ENCODE measurements around the gene NFAM1.

The NFAM1 gene

DNA sequence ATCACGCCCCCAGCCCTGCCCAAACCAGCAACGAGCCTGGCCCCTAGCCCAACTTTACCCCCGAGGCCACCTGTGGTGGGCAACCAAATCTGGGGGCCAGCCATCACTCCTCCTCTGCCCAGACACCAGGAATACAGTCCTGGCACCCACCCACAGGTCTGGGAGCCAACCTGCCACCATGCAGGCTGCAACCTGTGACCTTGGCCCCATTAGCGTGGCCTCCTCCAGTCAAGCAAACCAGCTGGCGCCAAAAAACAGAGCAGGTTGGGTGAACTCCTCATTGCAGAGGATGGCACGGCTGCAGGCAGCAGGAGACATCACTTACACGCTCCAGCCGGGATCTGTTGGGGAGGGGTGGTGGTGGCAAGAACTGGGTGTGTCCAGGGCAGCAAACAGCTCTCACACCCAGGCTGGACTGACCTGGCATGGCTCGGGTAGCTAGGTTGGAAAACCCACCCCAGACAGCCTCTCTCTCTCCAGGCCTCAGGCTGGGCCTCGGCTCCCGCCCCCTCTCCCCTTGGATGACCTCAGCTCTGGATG lies 96.3 kb downstream of the NFAM1 start:
- no peak for DNase-seq (ENCODE audit: low spot score)

DNA sequence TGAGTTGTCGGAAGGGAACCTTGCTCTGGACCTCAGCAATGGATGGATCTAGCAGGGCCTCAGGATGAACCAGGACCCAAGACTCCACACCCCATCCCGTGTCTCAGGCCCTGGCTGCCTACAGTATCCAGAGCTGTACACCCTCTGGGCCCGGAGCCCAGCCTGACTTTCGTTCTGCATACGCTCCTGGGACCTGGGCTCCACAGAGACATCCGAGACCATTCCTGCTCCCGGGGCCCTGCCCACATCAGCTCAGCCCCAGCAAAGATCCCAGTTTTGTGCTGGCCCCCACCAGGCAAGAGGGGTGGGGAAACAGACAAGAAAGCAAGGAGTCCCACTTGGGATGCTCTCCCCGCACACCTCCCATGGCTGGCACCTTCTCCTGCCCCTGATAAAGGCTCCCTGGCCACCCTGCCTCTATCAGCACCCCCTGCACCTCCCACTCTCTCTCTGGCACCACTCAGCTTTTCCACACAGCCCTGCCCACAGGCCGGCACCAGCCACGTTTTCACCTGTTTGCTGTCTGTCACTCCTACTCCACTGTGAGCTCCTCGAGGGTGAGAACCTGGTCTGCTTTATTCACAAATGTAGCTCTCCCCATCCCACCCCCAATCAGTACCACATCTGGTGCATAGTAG lies 97.2 kb downstream of the NFAM1 start:
- DNase-seq (ENCODE audit: low spot score), result no peak

DNA sequence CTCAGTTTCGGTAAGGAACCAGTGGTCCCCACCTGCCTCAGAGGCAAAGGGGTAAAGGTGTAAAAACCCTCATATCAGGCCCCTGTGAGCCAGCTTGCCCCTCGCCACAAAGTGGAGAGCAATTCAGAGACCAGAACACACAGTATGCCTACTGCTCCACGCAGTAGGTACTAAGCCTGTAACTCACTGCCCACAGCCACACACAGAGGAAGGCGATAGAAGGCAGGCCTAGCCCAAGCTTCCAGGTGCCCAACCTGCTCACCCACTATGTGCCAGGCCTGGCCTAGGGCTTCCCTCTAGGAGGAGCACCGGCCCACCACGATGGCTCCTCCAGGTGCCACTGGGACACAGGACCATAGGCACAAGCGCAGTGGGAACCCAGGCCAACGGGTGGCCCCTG lies 98.7 kb downstream of the NFAM1 start:
- no peak for DNase-seq (ENCODE audit: low spot score)

DNA sequence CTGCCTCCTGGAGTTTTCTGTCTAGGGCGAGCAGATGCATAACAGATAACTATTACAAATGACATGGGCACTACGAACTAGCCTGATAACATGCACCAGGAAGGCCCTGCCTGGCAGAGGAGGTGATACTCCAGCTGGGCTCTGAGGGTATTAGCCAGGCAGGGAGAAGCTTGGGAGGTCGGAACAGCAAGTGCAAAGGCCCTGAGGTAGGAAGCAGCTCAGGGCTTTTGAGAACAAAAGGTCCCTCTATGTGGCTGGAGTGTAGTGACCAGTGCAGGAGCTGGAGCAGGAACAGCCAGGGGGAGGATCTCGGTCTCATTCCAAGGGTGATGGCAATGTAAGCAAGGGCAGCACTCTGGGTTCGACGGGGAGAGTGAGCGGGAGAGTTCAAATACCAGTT lies 100.1 kb downstream of the NFAM1 start:
- no peak for DNase-seq (ENCODE audit: low spot score)

DNA sequence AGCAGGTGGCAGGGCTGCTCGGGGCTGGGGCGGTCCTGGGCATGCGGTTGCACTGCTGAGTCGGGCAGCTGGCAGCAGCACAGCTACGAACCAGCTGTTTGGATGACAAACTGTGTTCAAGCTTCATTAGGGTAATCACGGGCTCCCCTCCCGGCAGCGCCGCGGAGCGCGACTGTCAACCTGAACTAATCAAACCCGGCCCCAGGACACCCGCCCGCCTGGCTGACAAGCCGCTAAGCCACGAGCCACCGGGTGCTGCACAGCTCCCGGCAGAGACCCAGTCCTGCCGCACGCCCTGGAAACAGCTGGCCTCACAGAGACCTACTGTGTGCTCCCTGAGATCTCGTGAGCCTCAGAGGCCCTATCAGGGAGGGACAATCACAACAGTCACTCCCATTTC lies 101.2 kb downstream of the NFAM1 start:
- DNase-seq (ENCODE audit: low spot score), result no peak

All from CD4-positive, alpha-beta T cell treated with Interleukin-6 at 100 ng/mL for 8 hours (primary cell).